22Rv1 (cell line): ENCODE data around the gene DDIAS.
A peak's percentile ranks its signal among the peaks of the same experiment; 100 is the strongest.

Source experiments
- H3K27ac ChIP-seq: fragments of 450-650 bp; 2 replicates; pipeline ENCODE4 v1.5.1; 2017
- CTCF ChIP-seq: fragments of 450-650 bp; IDR thresholded peaks from 2 replicates; pipeline ENCODE4 v1.5.1; 2017; ENCODE audit warnings: mild to moderate bottlenecking
- ZFX ChIP-seq: fragments of 450-650 bp; IDR thresholded peaks from 2 replicates; pipeline ENCODE4 v1.6.1; 2017; ENCODE audit warnings: antibody characterized with exemption, borderline replicate concordance

The DDIAS gene

GRCh38 chr11:82858556-82859091 is 42.9 kb upstream of the DDIAS start:
- TF ChIP-seq CTCF: no peak
- TF ChIP-seq ZFX: no peak

GRCh38 chr11:82859750-82860149 is 41.8 kb upstream of the DDIAS start:
- no peak for TF ChIP-seq CTCF
- TF ChIP-seq ZFX: no peak
- H3K27ac ChIP-seq: no peak overlapping the region

More at GRCh38 chr11:82858556-82859091, 42.9 kb upstream of the DDIAS start:
- no peak overlapping the region for H3K27ac ChIP-seq

- TF ChIP-seq ZFX: no peak
- TF ChIP-seq CTCF: no peak
- H3K27ac ChIP-seq: no peak overlapping the region
Observed at GRCh38 chr11:82862379-82862778, 39.2 kb upstream of the DDIAS start.

- TF ChIP-seq CTCF (no peak), ZFX (no peak)
- no peak overlapping the region for H3K27ac ChIP-seq
Observed at GRCh38 chr11:82863209-82863608, 38.3 kb upstream of the DDIAS start.

GRCh38 chr11:82864268-82864667 is 37.3 kb upstream of the DDIAS start:
- no peak overlapping the region for H3K27ac ChIP-seq
- TF ChIP-seq ZFX (no peak), CTCF (peak; percentile 80)

- no peak overlapping the region for H3K27ac ChIP-seq
- no peak for TF ChIP-seq ZFX
- no peak for TF ChIP-seq CTCF
Observed at GRCh38 chr11:82865841-82866240, 35.7 kb upstream of the DDIAS start.

- no peak overlapping the region for H3K27ac ChIP-seq
- no peak for TF ChIP-seq ZFX
- TF ChIP-seq CTCF: peak; percentile 85
Observed at GRCh38 chr11:82867495-82868082, 33.9 kb upstream of the DDIAS start.
